Mucosa of descending colon (tissue), 3 donors: ENCODE results near the gene SMARCD2. TPM values are rescaled to one million over a fixed set of nuclear protein-coding genes. Genes with fewer than 3 reads are reported as not detected.
"Not testable (repeated sequence)": the region's sequence is repeated elsewhere in the genome, so short reads cannot be mapped to it uniquely, and the experiment has no call there.

Experiments used
- ATAC-seq: fragments of 200-7000 bp; cut with Tn5 transposase; one replicate; pipeline ENCODE4 v1.9.1; 2020; ENCODE audit warnings: mild to moderate bottlenecking, moderate library complexity
- DNase-seq, 3 donors: peaks; one replicate each; pipeline ENCODE4 v3.0.0-alpha.2; 2020
- H3K36me3 ChIP-seq: fragments of 200-600 bp; one replicate; pipeline ENCODE4 v1.8.0; 2021; ENCODE audit warnings: low read depth, mild to moderate bottlenecking
- H3K4me1 ChIP-seq: fragments of 200-600 bp; one replicate; pipeline ENCODE4 v1.8.0; 2021; ENCODE audit warnings: low read depth, mild to moderate bottlenecking
- H3K4me3 ChIP-seq: fragments of 200-600 bp; one replicate; pipeline ENCODE4 v1.8.0; 2021; ENCODE audit warnings: mild to moderate bottlenecking
- H3K9me3 ChIP-seq: fragments of 200-600 bp; one replicate; pipeline ENCODE4 v1.8.0; 2021; ENCODE audit warnings: mild to moderate bottlenecking
- intact Hi-C, 2 donors: fragments of 100-400 bp; cut with DNase I in 1 of 2; cut with micrococcal nuclease in 1 of 2; formaldehyde crosslinking; loops; one replicate each; pipeline versions ENCODE4 v1.11.0 to v1.11.1; 2022; cut with DNase I, micrococcal nuclease
- total RNA-seq, 3 donors: library from RNA; stranded (reverse); fragmentation: NEBNext Ultra II Directional in 2 of 3; extraction: Animal tissue kit (Norgen Biotek cat#: 25700) in 2 of 3; gene quantifications; one replicate each; pipeline versions ENCODE4 v1.2.1 to v1.2.4, GENCODE V29; 2021 to 2023
- TF ChIP-seq, protein P1 (sequence below): fragments of 200-600 bp; IDR thresholded peaks from one replicate; pipeline ENCODE4 v1.8.0; 2022; ENCODE audit warnings: antibody characterized with exemption, mild to moderate bottlenecking
- donor health status: DM: no; HTN: no; CAD: no; lungs with moderate emphysema.
- donor health status: DM: no; HTN: no; CAD: no.
- donor health status: DM: no; HTN: yes; CAD: no.

Gene SMARCD2
- total RNA-seq, 3 donors from 2014 or later, result 76.6 to 82.1 (median 80.4) TPM

- Histone ChIP-seq H3K4me1 (no peaks in the 10 kb centered on the region), H3K36me3 (peaks cover 29% of the 10 kb centered on the region), H3K4me3 (no peak overlapping the region), H3K9me3 (no peaks in the 10 kb centered on the region)
- DNase-seq, result no peak
- intact Hi-C loops, result no loop called here
- TF ChIP-seq, protein P1, sequence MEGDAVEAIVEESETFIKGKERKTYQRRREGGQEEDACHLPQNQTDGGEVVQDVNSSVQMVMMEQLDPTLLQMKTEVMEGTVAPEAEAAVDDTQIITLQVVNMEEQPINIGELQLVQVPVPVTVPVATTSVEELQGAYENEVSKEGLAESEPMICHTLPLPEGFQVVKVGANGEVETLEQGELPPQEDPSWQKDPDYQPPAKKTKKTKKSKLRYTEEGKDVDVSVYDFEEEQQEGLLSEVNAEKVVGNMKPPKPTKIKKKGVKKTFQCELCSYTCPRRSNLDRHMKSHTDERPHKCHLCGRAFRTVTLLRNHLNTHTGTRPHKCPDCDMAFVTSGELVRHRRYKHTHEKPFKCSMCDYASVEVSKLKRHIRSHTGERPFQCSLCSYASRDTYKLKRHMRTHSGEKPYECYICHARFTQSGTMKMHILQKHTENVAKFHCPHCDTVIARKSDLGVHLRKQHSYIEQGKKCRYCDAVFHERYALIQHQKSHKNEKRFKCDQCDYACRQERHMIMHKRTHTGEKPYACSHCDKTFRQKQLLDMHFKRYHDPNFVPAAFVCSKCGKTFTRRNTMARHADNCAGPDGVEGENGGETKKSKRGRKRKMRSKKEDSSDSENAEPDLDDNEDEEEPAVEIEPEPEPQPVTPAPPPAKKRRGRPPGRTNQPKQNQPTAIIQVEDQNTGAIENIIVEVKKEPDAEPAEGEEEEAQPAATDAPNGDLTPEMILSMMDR, result no peak
- no peak for ATAC-seq
Observed at GRCh38 chr17:63809970-63810369, 32.5 kb downstream of the SMARCD2 start.

- TF ChIP-seq, protein P1, result no peak
- H3K4me3 ChIP-seq, result no peak overlapping the region
- ATAC-seq, result no peak
- H3K4me1 ChIP-seq, result no peaks in the 10 kb centered on the region
- no peaks in the 10 kb centered on the region for H3K9me3 ChIP-seq
- peaks cover 7% of the 10 kb centered on the region for H3K36me3 ChIP-seq
- no peak for DNase-seq
- intact Hi-C loops, result no loop called here
Observed at GRCh38 chr17:63805591-63805990, 36.9 kb downstream of the SMARCD2 start.

- TF ChIP-seq, protein P1, result no peak
- Histone ChIP-seq H3K36me3 (peaks cover 16% of the 10 kb centered on the region), H3K4me3 (no peak overlapping the region), H3K4me1 (no peaks in the 10 kb centered on the region), H3K9me3 (no peaks in the 10 kb centered on the region)
- ATAC-seq (no peak), DNase-seq (no peak)
- intact Hi-C loops, result no loop called here
Observed at GRCh38 chr17:63804328-63804727, 38.2 kb downstream of the SMARCD2 start.

DNA sequence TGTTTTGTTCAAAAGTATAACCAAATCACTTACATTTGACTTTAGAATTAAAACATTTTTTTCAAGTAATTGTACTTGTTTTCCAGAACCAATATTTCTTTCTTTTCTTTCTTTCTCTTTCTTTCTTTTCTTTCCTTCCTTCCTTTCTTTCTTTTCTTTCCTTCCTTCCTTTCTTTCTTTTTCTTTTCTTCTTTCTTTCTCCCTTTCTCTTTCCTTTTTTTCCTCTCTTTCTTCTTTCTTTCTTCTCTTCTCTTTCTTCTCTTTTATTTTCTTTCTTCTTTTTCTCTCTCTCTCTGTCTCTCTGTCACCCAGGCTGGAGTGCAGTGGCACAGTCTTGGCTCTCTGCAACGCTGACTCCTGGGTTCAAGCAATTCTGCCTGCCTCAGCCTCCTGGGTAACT lies 41.7 kb downstream of the SMARCD2 start:
- DNase-seq, result no peak
- TF ChIP-seq, protein P1, result no peak
- intact Hi-C loops, result no loop called here
- ATAC-seq, result no peak
- H3K4me3 ChIP-seq, result no peak overlapping the region
- no peaks in the 10 kb centered on the region for H3K4me1 ChIP-seq
- H3K9me3 ChIP-seq, result no peaks in the 10 kb centered on the region
- peaks cover 10% of the 10 kb centered on the region for H3K36me3 ChIP-seq

DNA sequence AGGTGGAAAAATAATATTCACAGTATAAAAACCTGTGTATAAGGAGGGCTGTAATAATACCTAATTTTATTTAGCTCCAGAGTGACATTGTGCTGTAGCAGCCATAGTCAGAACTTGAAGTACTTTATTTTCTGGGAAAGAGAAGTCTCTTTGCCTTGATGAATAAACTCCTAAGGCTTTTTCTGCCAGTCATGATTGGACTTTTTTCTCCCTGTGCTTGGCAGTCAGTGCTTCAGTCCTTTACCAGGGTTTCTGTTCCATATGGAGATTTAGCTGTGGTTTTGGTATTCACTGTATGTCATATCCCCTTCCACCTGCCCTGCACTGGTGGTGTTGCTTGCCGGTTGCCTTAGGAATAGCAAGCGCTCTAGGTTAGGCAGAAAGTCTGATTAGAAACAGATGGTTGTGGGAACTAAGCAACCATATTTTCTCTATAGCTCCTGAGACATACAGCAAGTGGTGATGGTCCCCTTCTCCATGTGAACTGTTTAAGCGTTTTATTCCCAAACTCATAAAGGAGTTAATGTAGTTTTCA lies 43.8 kb downstream of the SMARCD2 start:
- TF ChIP-seq, protein P1, result no peak
- ATAC-seq (no peak), DNase-seq (no peak)
- no peak overlapping the region for H3K4me3 ChIP-seq
- no peaks in the 10 kb centered on the region for H3K9me3 ChIP-seq
- H3K36me3 ChIP-seq, result peaks cover 10% of the 10 kb centered on the region
- no peaks in the 10 kb centered on the region for H3K4me1 ChIP-seq
- intact Hi-C loops, result no loop called here

- DNase-seq, intact Hi-C loops, ATAC-seq, H3K4me3 ChIP-seq, H3K4me1 ChIP-seq, H3K9me3 ChIP-seq: not testable (repeated sequence)
- H3K36me3 ChIP-seq, result peaks cover 10% of the 10 kb centered on the region
Observed at GRCh38 chr17:63796375-63796774, 46.1 kb downstream of the SMARCD2 start.
